BJ (cell line): Measurements from ENCODE around the gene LRRC75B. TPM values are rescaled to one million over a fixed set of nuclear protein-coding genes. Genes with fewer than 3 reads are reported as not detected.

ENCODE experiments used
- CTCF ChIA-PET: fragments of 350-600 bp; formaldehyde crosslinking; extraction: SDS; loops from one replicate; lab custom pipeline; 2021; ENCODE audit warnings: antibody characterized with exemption, inconsistent platforms; lab: Yijun Ruan, JAX
- POLR2A ChIA-PET: fragments of 300-600 bp; sonication (Branson Sonifier 250); formaldehyde crosslinking; extraction: SDS; loops from one replicate; lab custom pipeline; 2021; ENCODE audit warnings: antibody characterized with exemption; lab: Charles Lee
- DNase-seq: peaks from one replicate; pipeline ENCODE4 v3.0.0-alpha.2; 2011; ENCODE audit warnings: low read depth
- H3K27me3 ChIP-seq: 2 replicates; pipeline ENCODE4 v1.6.0; 2011; ENCODE audit warnings: low read length; ENCODE audit not compliant: control insufficient read depth, insufficient read depth
- H3K36me3 ChIP-seq: 2 replicates; pipeline ENCODE4 v1.5.1; 2011; ENCODE audit warnings: low read length; ENCODE audit not compliant: control insufficient read depth, insufficient read depth
- H3K4me3 ChIP-seq: 2 replicates; pipeline ENCODE4 v1.5.1; 2011; ENCODE audit warnings: low read depth, mild to moderate bottlenecking, control low read depth, low read length
- polyA plus RNA-seq: library from polyadenylated mRNA; depleted of rRNA; stranded (reverse); fragments of >200 nt; gene quantifications from 2 replicates; pipeline ENCODE4 v1.2.3, GENCODE V29; 2011
- TF ChIP-seq, protein P1 (sequence below): IDR thresholded peaks from 2 replicates; pipeline ENCODE4 v1.5.1; 2011; ENCODE audit warnings: low read depth, mild to moderate bottlenecking, control low read depth, inconsistent platforms, low read length, moderate library complexity; ENCODE audit not compliant: insufficient read depth

The LRRC75B gene
- polyA plus RNA-seq, 1 experiment, result 6.5 TPM

DNA sequence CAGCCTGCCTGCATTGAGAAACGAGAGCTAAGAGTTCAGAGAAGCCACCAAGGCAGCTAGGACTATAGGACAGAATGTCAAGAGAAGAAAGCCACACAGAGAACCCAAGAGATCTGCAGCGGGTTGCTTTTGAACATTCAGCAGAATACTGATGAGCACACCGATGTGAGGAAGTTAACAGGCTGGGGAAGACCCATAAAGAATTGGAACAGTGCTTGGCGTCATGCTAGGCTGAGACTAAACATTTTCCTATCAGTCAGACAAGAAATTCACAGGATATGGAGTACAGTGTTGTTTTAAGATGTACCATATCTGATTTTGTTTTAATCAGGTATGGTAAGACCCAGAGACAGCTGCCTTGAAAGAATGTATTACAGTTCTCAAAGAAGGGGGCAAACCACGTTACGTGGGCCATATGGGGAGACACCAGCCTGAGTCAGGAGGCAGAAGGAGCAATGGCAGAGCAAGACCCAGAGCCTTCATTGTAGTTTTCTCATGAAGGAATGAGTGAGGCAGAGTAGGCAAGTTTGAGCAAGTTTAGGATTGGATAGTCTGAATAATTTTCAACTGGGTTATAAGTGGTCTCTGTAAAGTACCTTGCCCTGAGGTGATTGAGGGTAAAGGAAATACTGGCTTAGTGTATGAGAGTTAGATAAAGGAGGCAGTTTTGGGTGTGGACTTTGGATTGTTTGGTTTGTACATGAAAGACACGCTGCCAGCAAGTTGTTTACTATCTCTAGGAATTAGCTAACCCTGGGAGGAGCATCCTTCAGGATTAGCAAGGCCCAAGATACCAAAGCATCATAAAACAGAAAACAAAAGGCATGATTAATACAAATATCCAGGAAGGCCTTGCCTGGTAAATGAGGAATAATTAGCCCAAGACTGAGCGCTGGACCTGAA is 14.3 kb downstream of the LRRC75B start:
- TF ChIP-seq, protein P1, sequence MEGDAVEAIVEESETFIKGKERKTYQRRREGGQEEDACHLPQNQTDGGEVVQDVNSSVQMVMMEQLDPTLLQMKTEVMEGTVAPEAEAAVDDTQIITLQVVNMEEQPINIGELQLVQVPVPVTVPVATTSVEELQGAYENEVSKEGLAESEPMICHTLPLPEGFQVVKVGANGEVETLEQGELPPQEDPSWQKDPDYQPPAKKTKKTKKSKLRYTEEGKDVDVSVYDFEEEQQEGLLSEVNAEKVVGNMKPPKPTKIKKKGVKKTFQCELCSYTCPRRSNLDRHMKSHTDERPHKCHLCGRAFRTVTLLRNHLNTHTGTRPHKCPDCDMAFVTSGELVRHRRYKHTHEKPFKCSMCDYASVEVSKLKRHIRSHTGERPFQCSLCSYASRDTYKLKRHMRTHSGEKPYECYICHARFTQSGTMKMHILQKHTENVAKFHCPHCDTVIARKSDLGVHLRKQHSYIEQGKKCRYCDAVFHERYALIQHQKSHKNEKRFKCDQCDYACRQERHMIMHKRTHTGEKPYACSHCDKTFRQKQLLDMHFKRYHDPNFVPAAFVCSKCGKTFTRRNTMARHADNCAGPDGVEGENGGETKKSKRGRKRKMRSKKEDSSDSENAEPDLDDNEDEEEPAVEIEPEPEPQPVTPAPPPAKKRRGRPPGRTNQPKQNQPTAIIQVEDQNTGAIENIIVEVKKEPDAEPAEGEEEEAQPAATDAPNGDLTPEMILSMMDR, result no peak
- no peak for DNase-seq
- H3K36me3 ChIP-seq, result peaks cover 3% of the 10 kb centered on the region
- H3K27me3 ChIP-seq, result no peaks in the 10 kb centered on the region
- POLR2A ChIA-PET, result no interaction called here
- CTCF ChIA-PET, result no interaction called here
- H3K4me3 ChIP-seq, result no peak overlapping the region

DNA sequence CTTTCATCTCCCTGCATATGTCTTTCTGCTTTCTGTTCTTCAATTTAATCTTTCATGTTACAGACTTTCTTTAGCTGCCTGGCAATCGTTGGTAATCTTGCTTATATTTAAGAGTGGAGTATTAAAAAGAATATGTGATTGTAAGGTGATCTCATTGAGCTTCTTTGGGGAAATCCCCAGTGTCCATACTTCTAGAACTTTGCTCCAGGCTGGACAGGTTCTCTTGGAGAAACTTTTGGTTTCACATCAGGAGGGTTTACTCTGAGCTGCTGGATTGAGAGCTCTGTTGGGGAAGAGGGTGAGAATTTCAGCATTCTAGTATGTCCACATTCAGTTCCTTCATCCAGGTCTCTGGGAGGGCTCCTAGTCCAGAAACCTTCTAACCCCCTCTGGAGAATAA is 16.1 kb downstream of the LRRC75B start:
- no peak overlapping the region for H3K4me3 ChIP-seq
- CTCF ChIA-PET, result no interaction called here
- POLR2A ChIA-PET, result no interaction called here
- TF ChIP-seq, protein P1, result no peak
- no peak for DNase-seq
- no peaks in the 10 kb centered on the region for H3K27me3 ChIP-seq
- peaks cover 10% of the 10 kb centered on the region for H3K36me3 ChIP-seq

GRCh38 chr22:24571266-24571665 is 21.6 kb downstream of the LRRC75B start:
- ChIA-PET POLR2A (no interaction called here), CTCF (interaction anchor here (0.6 kb wide), 1 partner anchor 9 kb away, joined by 3 read pairs; no protein-coding TSS in a partner anchor)
- TF ChIP-seq, protein P1, result no peak
- no peak for DNase-seq
- no peak overlapping the region for H3K4me3 ChIP-seq
- no peaks in the 10 kb centered on the region for H3K27me3 ChIP-seq
- H3K36me3 ChIP-seq, result peaks cover 23% of the 10 kb centered on the region

GRCh38 chr22:24567668-24568067 is 25.2 kb downstream of the LRRC75B start:
- peaks cover 17% of the 10 kb centered on the region for H3K36me3 ChIP-seq
- no peaks in the 10 kb centered on the region for H3K27me3 ChIP-seq
- TF ChIP-seq, protein P1, result no peak
- no peak overlapping the region for H3K4me3 ChIP-seq
- ChIA-PET CTCF (no interaction called here), POLR2A (no interaction called here)
- no peak for DNase-seq

- DNase-seq, result no peak
- Histone ChIP-seq H3K27me3 (no peaks in the 10 kb centered on the region), H3K36me3 (peaks cover 13% of the 10 kb centered on the region), H3K4me3 (no peak overlapping the region)
- CTCF ChIA-PET, result no interaction called here
- POLR2A ChIA-PET, result no interaction called here
- TF ChIP-seq, protein P1, result no peak
Observed at GRCh38 chr22:24566899-24567511, 25.9 kb downstream of the LRRC75B start.
